HFF-Myc (cell line): Measurements from ENCODE around the gene PPIB.
A peak's percentile ranks its signal among the peaks of the same experiment; 100 is the strongest.

Experiments
- DNase-seq: peaks from one replicate; pipeline ENCODE4 v3.0.0-alpha.2; 2011; ENCODE audit warnings: low read depth; ENCODE audit errors: extremely low read depth
- H3K4me3 ChIP-seq: replicated peaks from 2 replicates; pipeline ENCODE4 v1.5.1; 2011; ENCODE audit warnings: low read depth, mild to moderate bottlenecking, control low read depth, low read length
- TF ChIP-seq, protein P1 (sequence below): IDR thresholded peaks from 2 replicates; pipeline ENCODE4 v1.5.1; 2012; ENCODE audit warnings: mild to moderate bottlenecking, low read depth, low read length, control low read depth; ENCODE audit errors: missing control alignments

The PPIB gene

DNA sequence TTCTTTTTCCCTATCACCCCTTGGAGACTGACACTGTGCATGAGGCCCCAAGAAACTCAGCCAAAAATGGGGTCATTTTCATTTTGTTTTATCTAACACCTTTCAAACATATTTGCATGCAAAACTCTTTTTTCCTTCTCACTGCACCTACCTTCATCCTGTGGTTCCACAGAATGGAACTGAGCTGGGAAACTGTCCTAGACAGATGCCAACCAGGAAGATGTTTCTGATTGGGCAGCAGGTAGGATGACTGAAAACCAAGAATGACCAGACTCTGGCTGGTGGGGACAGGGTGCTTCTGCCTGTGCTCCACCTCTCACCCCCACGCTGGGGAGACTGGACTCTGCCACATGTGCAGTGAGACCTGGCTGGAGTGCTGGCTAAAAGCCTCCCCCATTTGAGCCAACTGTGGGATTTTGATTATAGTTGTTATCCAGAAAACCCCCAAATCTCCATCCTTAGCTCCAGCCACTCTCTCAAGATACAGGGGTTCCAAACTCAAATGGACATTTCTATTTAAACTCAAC lies 5.2 kb downstream of the PPIB start:
- no peak overlapping the region for H3K4me3 ChIP-seq
- TF ChIP-seq, protein P1, sequence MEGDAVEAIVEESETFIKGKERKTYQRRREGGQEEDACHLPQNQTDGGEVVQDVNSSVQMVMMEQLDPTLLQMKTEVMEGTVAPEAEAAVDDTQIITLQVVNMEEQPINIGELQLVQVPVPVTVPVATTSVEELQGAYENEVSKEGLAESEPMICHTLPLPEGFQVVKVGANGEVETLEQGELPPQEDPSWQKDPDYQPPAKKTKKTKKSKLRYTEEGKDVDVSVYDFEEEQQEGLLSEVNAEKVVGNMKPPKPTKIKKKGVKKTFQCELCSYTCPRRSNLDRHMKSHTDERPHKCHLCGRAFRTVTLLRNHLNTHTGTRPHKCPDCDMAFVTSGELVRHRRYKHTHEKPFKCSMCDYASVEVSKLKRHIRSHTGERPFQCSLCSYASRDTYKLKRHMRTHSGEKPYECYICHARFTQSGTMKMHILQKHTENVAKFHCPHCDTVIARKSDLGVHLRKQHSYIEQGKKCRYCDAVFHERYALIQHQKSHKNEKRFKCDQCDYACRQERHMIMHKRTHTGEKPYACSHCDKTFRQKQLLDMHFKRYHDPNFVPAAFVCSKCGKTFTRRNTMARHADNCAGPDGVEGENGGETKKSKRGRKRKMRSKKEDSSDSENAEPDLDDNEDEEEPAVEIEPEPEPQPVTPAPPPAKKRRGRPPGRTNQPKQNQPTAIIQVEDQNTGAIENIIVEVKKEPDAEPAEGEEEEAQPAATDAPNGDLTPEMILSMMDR, result no peak
- DNase-seq, result no peak

DNA sequence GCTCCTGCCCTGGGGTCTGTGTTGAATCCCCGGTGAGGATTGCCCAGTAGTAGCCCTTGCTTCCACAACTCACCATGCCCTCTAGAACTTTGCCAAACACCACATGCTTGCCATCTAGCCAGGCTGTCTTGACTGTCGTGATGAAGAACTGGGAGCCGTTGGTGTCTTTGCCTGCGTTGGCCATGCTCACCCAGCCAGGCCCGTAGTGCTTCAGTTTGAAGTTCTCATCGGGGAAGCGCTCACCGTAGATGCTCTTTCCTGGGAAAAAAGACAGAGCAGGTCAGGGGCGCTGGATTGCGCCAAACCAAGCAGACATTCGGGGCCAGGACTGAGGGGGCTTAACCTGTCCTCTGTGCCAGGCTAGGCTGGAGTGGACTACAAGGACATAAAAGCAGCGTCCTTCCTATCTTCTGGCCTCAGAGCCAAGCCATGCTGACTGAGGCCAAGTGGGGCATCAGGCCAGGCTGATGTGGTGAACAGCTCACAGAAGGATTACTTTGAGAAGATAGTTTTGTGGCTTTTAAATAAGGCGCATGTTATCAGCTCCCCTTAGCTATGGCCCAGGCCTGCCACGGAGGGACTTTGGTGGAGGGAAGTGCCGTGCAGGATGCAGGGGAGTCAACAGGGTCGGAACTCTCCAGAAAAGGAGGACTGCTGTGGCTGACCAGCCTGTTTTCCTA lies 6.0 kb downstream of the PPIB start:
- DNase-seq, result no peak
- TF ChIP-seq, protein P1, result no peak
- H3K4me3 ChIP-seq, result no peak overlapping the region

DNA sequence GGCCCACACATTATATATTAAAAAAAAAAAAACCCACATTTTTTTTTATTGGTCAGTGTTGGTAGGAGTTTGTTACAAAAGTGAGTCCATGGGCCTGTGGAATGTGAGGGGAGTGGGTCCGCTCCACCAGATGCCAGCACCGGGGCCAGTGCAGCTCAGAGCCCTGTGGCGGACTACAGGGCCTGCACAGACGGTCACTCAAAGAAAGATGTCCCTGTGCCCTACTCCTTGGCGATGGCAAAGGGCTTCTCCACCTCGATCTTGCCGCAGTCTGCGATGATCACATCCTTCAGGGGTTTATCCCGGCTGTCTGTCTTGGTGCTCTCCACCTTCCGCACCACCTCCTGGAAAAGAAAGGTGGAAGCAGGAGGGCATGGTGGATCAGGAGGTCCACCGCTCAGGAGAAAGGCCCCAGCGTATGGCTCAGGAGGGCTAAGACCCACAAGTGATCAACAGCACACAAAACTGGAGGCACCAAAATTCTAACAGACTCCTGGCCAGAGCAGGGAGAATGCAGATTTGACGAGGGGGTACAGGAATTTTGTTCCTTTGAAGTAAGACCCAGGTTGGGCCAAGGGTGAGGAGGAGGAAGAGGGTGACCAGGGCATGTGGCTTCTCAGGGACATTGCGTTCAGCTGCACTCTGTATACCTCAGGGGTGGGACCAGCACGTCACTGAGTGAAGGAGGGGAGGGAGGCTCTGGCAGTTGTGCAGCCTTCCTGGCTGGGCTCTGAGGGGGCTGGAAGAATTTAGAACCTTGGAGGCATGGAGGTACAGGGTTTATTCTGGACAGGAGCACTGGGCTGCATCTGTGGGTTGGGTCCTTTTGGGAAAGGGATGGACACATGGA lies 6.8 kb downstream of the PPIB start:
- TF ChIP-seq, protein P1, result no peak
- H3K4me3 ChIP-seq, result no peak overlapping the region
- DNase-seq, result no peak

DNA sequence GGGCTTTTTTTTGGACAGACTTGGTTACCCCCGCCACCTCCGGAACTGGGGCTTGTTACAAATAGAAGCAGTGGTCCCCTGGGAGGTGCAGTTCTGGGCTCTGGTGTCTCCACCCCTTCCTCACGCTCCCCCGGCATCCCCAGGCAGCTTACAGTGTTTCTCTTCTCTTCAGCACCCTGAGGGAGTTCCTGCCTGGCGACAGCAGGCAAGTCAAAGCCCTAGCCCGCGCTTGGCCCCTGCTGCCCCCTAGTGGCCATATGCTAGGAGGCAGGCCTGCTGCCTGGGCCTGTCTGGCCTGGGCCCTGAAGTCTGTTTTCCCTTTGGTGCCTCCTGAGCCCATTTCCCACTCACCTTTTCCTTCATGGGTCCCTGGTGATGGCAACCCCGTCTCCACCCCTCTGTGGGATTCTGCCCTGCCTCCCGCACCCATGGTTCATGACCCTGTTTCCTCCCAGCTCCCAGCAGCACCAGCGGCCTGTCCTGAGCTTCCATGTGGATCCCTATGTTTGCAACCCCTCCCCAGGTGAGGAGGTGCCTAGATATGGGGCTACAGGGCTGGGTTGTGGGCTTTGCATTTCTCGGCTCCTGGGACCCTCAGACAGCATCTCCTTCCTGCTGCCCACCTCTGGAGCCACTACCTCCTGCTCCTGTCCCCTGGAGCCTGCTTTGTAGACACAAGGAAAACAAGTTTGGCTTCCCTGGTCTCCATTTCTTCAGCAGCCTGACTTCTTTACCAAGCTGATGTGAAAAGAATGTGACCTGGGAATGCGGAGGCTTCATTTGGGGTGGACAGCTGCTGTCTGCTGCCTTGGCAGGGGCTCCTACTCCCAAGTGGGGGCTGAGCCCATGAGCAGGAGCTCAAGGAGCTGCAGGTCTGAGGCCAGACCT lies 9.1 kb downstream of the PPIB start:
- no peak overlapping the region for H3K4me3 ChIP-seq
- TF ChIP-seq, protein P1, result peak; percentile 99
- DNase-seq, result peak; percentile 51

DNA sequence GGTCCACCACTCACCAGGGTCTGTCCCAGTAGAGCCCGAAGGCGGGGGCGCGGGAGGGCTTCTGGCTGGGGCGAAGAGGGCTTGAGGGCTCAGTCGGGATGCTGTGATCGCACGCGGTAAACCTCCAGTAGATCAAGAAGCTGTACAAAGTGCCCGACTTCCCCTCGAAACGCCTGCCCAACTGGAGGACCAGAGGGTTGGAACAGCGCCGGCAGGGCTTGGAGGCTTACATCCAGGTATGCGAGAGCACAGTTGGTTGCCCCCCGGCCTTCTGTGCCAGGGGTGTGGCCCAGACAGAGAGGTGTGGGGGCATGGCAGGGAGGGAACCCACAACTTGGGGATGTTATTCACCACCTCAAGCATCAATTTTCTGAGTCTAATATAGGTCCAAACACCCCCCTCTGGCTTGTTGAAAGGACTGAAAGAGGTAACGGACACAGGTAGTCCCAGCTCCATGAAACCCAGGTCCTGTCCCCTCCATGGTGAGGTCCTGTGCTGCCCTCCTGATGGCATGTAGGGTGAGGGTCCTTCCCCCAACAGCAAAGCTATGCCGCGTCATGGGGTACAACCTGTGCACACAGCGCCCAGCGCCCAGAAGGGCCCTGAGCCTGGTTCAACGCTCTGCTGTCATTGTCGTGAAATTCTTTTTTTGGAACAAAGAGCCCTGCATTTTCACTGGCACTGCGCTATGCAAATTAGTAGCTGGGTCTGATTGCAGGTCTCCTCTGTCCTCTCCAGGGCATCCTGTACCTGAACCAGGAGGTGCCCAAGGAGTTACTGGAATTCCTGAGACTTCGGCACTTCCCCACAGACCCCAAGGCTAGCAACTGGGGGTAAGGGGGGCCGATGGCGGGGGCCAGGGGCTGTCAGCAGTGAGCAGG lies 10.1 kb downstream of the PPIB start:
- TF ChIP-seq, protein P1, result no peak
- H3K4me3 ChIP-seq, result peak overlapping the region; percentile 47
- no peak for DNase-seq
